ENCODE measurements around the gene AOC3.

The AOC3 gene

GRCh38 chr17:42850954-42851353 lies at the start of gene AOC3:
AOC3 (plus strand) TSS chr17:42851199; CDS start chr17:42851344, 145 bp downstream.
- DNase-seq (ENCODE audit: low read depth in 2 of 2), result no peak

GRCh38 chr17:42803074-42803883 lies 47.7 kb upstream of the AOC3 start:
- DNase-seq (ENCODE audit: low read depth in 2 of 2), result no peak

- DNase-seq (ENCODE audit: low read depth in 2 of 2), result no peak
Observed at GRCh38 chr17:42804918-42805367, 46.1 kb upstream of the AOC3 start.

GRCh38 chr17:42806249-42806648 lies 44.8 kb upstream of the AOC3 start:
- DNase-seq (ENCODE audit: low read depth in 2 of 2), result no peak

- peak; percentile 26 to 28 for DNase-seq (ENCODE audit: low read depth in 2 of 2)
Observed at GRCh38 chr17:42809250-42809649, 41.7 kb upstream of the AOC3 start.

- DNase-seq (ENCODE audit: low read depth in 2 of 2), result peak; percentile 45 to 47
Observed at GRCh38 chr17:42814633-42815399, 36.2 kb upstream of the AOC3 start.

GRCh38 chr17:42817866-42818265 lies 33.1 kb upstream of the AOC3 start:
- no peak for DNase-seq (ENCODE audit: low read depth in 2 of 2)

GRCh38 chr17:42818379-42818778 lies 32.6 kb upstream of the AOC3 start:
- no peak for DNase-seq (ENCODE audit: low read depth in 2 of 2)

- DNase-seq (ENCODE audit: low read depth in 2 of 2), result no peak
Observed at GRCh38 chr17:42819939-42820535, 31.0 kb upstream of the AOC3 start.

- no peak for DNase-seq (ENCODE audit: low read depth in 2 of 2)
Observed at GRCh38 chr17:42821176-42821575, 29.8 kb upstream of the AOC3 start.

GRCh38 chr17:42827472-42827871 lies 23.5 kb upstream of the AOC3 start:
- DNase-seq (ENCODE audit: low read depth in 2 of 2), result no peak

- DNase-seq (ENCODE audit: low read depth in 2 of 2), result no peak
Observed at GRCh38 chr17:42830971-42831370, 20.0 kb upstream of the AOC3 start.

- DNase-seq (ENCODE audit: low read depth in 2 of 2), result no peak
Observed at GRCh38 chr17:42832213-42832933, 18.6 kb upstream of the AOC3 start.

GRCh38 chr17:42832934-42833766 lies 17.8 kb upstream of the AOC3 start, which contains the start of gene PSME3:
PSME3 (plus strand) TSS chr17:42833397; CDS start chr17:42833632, 235 bp downstream.
- peak; percentile 49 to 58 for DNase-seq (ENCODE audit: low read depth in 2 of 2)

GRCh38 chr17:42833767-42834422 lies 17.1 kb upstream of the AOC3 start:
- no peak for DNase-seq (ENCODE audit: low read depth in 2 of 2)

- no peak for DNase-seq (ENCODE audit: low read depth in 2 of 2)
Observed at GRCh38 chr17:42835732-42836131, 15.3 kb upstream of the AOC3 start.

GRCh38 chr17:42841975-42842685 lies 8.9 kb upstream of the AOC3 start:
- no peak for DNase-seq (ENCODE audit: low read depth in 2 of 2)

GRCh38 chr17:42843358-42843934 lies 7.6 kb upstream of the AOC3 start:
- DNase-seq (ENCODE audit: low read depth in 2 of 2), result peak; percentile 20 to 26

GRCh38 chr17:42844271-42844670 lies 6.7 kb upstream of the AOC3 start, which contains the start of gene AOC2:
AOC2 (plus strand) TSS chr17:42844580; CDS start chr17:42844627, 47 bp downstream.
- no peak for DNase-seq (ENCODE audit: low read depth in 2 of 2)
